A172 (cell line): ENCODE measurements around the gene CREB3L1. TPM values are rescaled to one million over a fixed set of nuclear protein-coding genes. Genes with fewer than 3 reads are reported as not detected.

Experiments used
- DNase-seq: peaks from one replicate; pipeline ENCODE4 v3.0.0-alpha.2; 2015; ENCODE audit warnings: low spot score
- total RNA-seq: library from RNA; depleted of rRNA; stranded (reverse); fragments of >200 nt; shearing (Covaris generic); gene quantifications from 2 replicates; pipeline ENCODE4 v1.2.3, GENCODE V29; 2014; rRNA removed

Gene CREB3L1
- total RNA-seq, 1 experiment from 2014 or later = 7.5 TPM

DNA sequence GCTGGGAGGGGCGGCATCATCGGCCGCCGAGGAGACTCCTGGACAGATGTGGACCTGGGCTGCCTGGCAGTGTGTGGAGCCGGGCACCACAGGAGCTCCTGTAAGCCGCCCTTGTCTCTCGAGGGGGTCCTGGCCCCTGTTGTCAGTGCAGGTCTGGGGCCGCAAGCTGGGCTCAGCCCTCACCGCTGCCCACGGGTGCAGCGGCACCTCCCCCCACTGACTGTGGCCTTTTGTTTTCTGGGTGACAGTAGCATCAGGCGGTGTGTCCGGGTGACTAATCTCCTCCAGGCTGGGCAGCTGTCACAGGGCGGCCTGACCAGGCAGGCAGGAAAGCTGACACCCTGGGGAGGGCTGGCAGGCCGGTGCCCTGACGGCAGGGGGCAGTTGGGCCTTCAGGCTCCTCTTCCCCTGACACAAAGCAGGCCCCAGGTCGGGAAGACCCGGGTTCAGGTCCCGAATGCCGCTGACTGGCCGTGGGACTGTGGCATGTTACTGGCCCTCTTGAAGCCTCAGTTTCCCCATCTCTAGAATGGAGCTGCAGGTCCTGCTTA is 86.1 kb downstream of the CREB3L1 start:
- DNase-seq = peak; percentile 96

DNA sequence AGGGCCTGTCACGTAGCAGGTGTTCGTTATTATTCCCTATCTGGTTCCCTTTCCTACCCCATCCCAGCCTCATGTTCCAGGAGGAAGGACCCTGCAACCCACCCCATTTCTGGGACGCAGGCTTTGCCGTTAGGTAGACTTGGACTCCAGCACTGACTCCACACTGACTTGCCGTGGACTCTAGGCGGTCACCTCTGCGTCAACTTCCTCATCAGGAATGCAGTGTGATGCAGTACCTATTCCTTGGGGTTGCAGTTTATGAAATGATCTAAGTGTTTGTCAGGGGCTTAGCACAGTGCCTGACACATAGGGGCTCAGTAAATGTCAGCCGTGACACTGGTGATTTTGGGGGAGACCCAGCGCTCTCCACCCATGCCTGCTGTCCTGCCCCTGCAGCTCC is 86.6 kb downstream of the CREB3L1 start:
- DNase-seq = no peak

DNA sequence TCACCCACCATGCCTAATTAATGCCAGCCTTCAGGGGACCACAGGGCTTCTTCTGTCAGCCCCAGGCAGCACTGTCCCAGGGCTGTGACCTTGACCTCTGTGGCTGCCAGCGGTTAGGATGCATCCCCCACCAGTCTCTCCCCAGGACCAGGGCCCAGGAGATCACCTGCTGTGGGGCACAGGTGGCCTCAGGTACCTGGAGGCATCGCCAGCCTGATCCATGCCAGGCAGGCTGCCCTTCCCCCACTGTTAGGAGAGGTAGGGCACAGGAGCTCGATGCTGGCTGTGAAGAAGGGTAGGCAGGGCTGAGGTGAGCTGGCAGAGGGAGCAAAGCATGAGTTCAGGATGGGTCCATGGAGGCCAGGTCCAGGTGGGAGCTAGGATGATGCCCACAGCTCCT is 87.3 kb downstream of the CREB3L1 start:
- DNase-seq = no peak

DNA sequence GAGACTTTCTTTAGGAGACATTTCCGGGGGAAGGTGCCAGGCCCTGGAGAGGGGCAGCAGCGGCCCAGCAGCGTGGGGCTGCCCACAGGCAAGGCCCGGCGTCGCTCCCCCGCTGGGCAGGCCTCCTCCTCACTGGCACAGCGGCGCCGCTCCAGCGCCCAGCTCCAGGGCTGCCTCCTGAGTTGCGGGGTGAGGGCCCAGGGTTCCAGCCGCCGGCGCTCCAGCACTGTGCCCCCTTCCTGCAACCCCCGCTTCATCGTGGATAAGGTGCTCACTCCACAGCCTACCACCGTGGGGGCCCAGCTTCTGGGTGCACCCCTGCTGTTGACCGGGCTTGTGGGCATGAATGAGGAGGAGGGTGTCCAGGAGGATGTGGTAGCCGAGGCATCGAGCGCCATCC is 88.8 kb downstream of the CREB3L1 start:
- DNase-seq = no peak

DNA sequence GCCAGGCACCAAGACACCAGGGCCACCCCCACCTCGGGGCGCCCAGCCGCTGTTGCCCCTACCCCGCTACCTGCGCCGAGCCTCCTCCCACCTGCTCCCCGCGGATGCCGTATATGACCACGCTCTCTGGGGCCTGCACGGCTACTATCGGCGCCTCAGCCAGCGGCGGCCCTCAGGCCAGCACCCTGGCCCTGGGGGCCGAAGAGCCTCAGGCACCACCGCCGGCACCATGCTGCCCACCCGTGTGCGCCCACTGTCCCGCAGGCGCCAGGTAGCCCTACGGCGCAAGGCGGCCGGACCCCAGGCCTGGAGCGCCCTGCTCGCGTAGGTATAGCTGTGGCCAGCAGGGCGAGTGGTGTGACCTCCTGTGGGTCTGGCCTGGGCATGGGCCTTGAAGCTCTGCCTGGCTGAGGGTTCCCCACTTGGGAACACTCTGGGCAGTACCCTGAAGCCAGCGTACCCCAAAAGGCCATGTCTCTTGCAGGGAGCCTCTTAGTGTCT is 89.2 kb downstream of the CREB3L1 start:
- DNase-seq = no peak

DNA sequence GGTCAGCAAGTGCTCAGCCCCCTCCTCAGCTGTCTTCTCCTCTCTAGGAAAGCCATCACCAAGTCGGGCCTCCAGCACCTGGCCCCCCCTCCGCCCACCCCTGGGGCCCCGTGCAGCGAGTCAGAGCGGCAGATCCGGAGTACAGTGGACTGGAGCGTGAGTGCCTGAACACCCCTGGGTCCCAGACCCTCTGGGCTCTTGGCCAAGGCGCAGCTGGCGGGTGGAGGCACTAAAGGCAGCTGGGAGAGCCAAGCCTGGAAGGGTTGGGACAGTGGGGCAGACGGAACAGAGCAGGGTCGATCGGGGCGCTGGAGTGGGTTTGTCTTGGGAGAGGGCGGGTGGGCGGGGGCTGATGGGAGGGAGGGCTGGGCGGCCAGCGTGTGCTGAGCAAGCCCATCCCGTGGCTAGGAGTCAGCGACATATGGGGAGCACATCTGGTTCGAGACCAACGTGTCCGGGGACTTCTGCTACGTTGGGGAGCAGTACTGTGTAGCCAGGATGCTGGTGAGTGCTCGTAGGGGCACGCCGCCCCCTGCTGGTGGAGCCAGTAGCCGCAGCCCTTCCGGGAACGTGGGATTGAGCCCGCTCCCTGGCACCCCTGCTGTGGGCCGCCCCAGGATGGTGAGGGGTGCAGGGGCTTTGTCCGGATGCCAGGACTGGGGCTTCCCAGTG is 89.9 kb downstream of the CREB3L1 start:
- peak; percentile 54 for DNase-seq

DNA sequence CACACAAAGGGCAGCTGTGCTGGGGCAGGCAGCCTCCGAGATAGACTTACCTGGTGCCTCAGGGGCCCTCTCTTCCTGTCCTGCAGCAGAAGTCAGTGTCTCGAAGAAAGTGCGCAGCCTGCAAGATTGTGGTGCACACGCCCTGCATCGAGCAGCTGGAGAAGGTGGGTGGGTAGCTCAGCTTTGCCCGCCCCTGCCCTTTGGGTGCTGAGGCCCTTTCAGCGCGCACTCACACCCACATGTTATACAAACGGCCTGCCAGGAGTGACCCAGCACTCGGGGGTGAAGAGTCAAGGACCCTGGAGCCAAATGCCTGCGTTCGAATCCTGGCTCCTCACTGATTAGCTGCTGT is 90.4 kb downstream of the CREB3L1 start:
- DNase-seq = no peak

DNA sequence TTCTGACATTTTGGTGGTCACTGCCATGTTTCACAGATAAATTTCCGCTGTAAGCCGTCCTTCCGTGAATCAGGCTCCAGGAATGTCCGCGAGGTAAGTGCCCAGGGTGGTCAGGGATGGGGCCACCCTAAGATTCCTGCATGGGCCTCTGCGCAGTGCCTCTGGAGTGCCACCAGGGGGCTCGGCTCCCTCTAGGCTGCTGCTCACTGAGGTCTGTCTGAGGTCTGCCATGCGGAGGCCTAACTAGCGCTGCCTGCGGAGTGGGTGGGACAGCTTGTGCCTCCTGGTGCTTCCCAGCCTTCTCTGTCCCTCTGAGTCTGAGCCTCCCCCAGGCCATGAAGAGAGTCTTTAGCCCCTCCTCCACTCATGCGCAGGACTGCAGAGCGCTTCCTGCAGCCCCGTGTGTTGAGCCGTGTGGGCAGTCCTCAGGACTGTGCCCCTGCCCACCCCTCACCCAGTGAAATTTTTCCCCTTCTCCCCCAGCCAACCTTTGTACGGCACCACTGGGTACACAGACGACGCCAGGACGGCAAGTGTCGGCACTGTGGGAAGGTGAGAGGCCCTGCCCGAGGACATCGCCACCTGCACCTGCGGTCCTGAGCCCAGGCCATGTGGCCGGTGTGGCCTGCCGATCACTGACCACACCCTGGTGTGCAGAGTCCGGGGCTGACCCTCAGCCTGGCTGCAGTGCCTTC is 92.1 kb downstream of the CREB3L1 start:
- DNase-seq = peak; percentile 98

DNA sequence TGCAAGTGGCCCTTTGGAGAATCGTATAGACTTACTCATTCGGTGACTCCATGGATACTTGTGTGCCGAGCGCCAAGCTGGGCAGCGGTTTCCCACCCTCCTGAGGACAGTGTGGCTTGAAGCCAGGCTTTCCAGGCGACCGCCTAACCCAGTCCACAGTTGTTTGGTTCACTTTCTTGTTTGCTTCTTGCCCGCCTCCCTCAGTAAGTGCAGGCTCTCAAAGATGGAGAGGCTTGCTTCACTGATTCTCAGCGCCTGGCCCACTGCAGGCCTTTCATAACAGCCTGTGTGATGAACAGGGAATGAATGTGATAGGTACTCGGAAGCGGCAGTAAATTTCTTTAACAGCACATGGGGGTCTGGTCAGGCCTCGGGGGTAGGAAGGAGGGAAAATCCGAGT is 92.8 kb downstream of the CREB3L1 start:
- DNase-seq = no peak

Other genes with a start within 250 kb of the CREB3L1 start
- gene PHF21A, start 156.2 kb upstream of the CREB3L1 start, total RNA-seq = 17.4 and 24.6 TPM in 2 replicates
- gene DGKZ, start 69.8 kb downstream of the CREB3L1 start, total RNA-seq = 88.1 and 89.0 TPM in 2 replicates
- gene MDK, start 104.0 kb downstream of the CREB3L1 start, total RNA-seq = 8.9 and 13.3 TPM in 2 replicates
- 4.0 and 5.5 TPM in 2 replicates for gene CHRM4, start 114.1 kb downstream of the CREB3L1 start, total RNA-seq